ENCODE results near the gene CD79B.

CD79B gene

GRCh38 chr17:63967953-63968352 is 35.8 kb upstream of the CD79B start:
- H3K27me3 ChIP-seq (replicated peaks; ENCODE audit: control insufficient read depth, insufficient read depth, low read length, poor library complexity, severe bottlenecking) = no peaks in the 10 kb centered on the region
- DNase-seq = no peak
- no peaks in the 10 kb centered on the region for H3K9me3 ChIP-seq (ENCODE audit: control insufficient read depth, low read length)
- H3K4me3 ChIP-seq (ENCODE audit: insufficient read depth, low read depth, low read length, poor library complexity, severe bottlenecking) = no peak overlapping the region
- no peaks in the 10 kb centered on the region for H3K36me3 ChIP-seq (ENCODE audit: control insufficient read depth, insufficient read depth, low read length)
- H3K27ac ChIP-seq (ENCODE audit: insufficient read depth, low read length, poor library complexity, severe bottlenecking) = no peak overlapping the region
- H3K4me1 ChIP-seq (ENCODE audit: control insufficient read depth, insufficient read depth, low read length, poor library complexity, severe bottlenecking) = no peaks in the 10 kb centered on the region

GRCh38 chr17:63966646-63967264 is 34.6 kb upstream of the CD79B start:
- DNase-seq = no peak
- no peak overlapping the region for H3K27ac ChIP-seq (ENCODE audit: insufficient read depth, low read length, poor library complexity, severe bottlenecking)
- no peaks in the 10 kb centered on the region for H3K9me3 ChIP-seq (ENCODE audit: control insufficient read depth, low read length)
- no peak overlapping the region for H3K4me3 ChIP-seq (ENCODE audit: insufficient read depth, low read depth, low read length, poor library complexity, severe bottlenecking)
- no peaks in the 10 kb centered on the region for H3K27me3 ChIP-seq (replicated peaks; ENCODE audit: control insufficient read depth, insufficient read depth, low read length, poor library complexity, severe bottlenecking)
- H3K4me1 ChIP-seq (ENCODE audit: control insufficient read depth, insufficient read depth, low read length, poor library complexity, severe bottlenecking) = no peaks in the 10 kb centered on the region
- no peaks in the 10 kb centered on the region for H3K36me3 ChIP-seq (ENCODE audit: control insufficient read depth, insufficient read depth, low read length)

GRCh38 chr17:63963123-63963522 is 31.0 kb upstream of the CD79B start:
- Histone ChIP-seq H3K4me3 (ENCODE audit: insufficient read depth, low read depth, low read length, poor library complexity, severe bottlenecking) (no peak overlapping the region), H3K36me3 (ENCODE audit: control insufficient read depth, insufficient read depth, low read length) (no peaks in the 10 kb centered on the region), H3K27ac (ENCODE audit: insufficient read depth, low read length, poor library complexity, severe bottlenecking) (no peak overlapping the region), H3K9me3 (ENCODE audit: control insufficient read depth, low read length) (no peaks in the 10 kb centered on the region), H3K4me1 (ENCODE audit: control insufficient read depth, insufficient read depth, low read length, poor library complexity, severe bottlenecking) (peaks cover 3% of the 10 kb centered on the region), H3K27me3 (replicated peaks; ENCODE audit: control insufficient read depth, insufficient read depth, low read length, poor library complexity, severe bottlenecking) (no peaks in the 10 kb centered on the region)
- no peak for DNase-seq

GRCh38 chr17:63962298-63962744 is 30.2 kb upstream of the CD79B start:
- no peak overlapping the region for H3K4me3 ChIP-seq (ENCODE audit: insufficient read depth, low read depth, low read length, poor library complexity, severe bottlenecking)
- no peak overlapping the region for H3K27ac ChIP-seq (ENCODE audit: insufficient read depth, low read length, poor library complexity, severe bottlenecking)
- no peaks in the 10 kb centered on the region for H3K36me3 ChIP-seq (ENCODE audit: control insufficient read depth, insufficient read depth, low read length)
- DNase-seq = no peak
- H3K4me1 ChIP-seq (ENCODE audit: control insufficient read depth, insufficient read depth, low read length, poor library complexity, severe bottlenecking) = peaks cover 3% of the 10 kb centered on the region
- H3K9me3 ChIP-seq (ENCODE audit: control insufficient read depth, low read length) = no peaks in the 10 kb centered on the region
- H3K27me3 ChIP-seq (replicated peaks; ENCODE audit: control insufficient read depth, insufficient read depth, low read length, poor library complexity, severe bottlenecking) = no peaks in the 10 kb centered on the region

- peak; percentile 17 to 37 (median 36) for DNase-seq
- Histone ChIP-seq H3K4me1 (ENCODE audit: control insufficient read depth, insufficient read depth, low read length, poor library complexity, severe bottlenecking) (peaks cover 3% of the 10 kb centered on the region), H3K36me3 (ENCODE audit: control insufficient read depth, insufficient read depth, low read length) (no peaks in the 10 kb centered on the region), H3K9me3 (ENCODE audit: control insufficient read depth, low read length) (no peaks in the 10 kb centered on the region), H3K27me3 (replicated peaks; ENCODE audit: control insufficient read depth, insufficient read depth, low read length, poor library complexity, severe bottlenecking) (no peaks in the 10 kb centered on the region), H3K27ac (ENCODE audit: insufficient read depth, low read length, poor library complexity, severe bottlenecking) (no peak overlapping the region), H3K4me3 (ENCODE audit: insufficient read depth, low read depth, low read length, poor library complexity, severe bottlenecking) (no peak overlapping the region)
Measured at GRCh38 chr17:63961355-63962212, 29.5 kb upstream of the CD79B start.

GRCh38 chr17:63960430-63960829 is 28.3 kb upstream of the CD79B start:
- Histone ChIP-seq H3K27me3 (replicated peaks; ENCODE audit: control insufficient read depth, insufficient read depth, low read length, poor library complexity, severe bottlenecking) (no peaks in the 10 kb centered on the region), H3K4me3 (ENCODE audit: insufficient read depth, low read depth, low read length, poor library complexity, severe bottlenecking) (no peak overlapping the region), H3K27ac (ENCODE audit: insufficient read depth, low read length, poor library complexity, severe bottlenecking) (no peak overlapping the region), H3K36me3 (ENCODE audit: control insufficient read depth, insufficient read depth, low read length) (no peaks in the 10 kb centered on the region), H3K9me3 (ENCODE audit: control insufficient read depth, low read length) (no peaks in the 10 kb centered on the region), H3K4me1 (ENCODE audit: control insufficient read depth, insufficient read depth, low read length, poor library complexity, severe bottlenecking) (peaks cover 3% of the 10 kb centered on the region)
- no peak for DNase-seq

GRCh38 chr17:63960006-63960405 is 27.9 kb upstream of the CD79B start:
- Histone ChIP-seq H3K4me1 (ENCODE audit: control insufficient read depth, insufficient read depth, low read length, poor library complexity, severe bottlenecking) (peaks cover 3% of the 10 kb centered on the region), H3K36me3 (ENCODE audit: control insufficient read depth, insufficient read depth, low read length) (no peaks in the 10 kb centered on the region), H3K27me3 (replicated peaks; ENCODE audit: control insufficient read depth, insufficient read depth, low read length, poor library complexity, severe bottlenecking) (no peaks in the 10 kb centered on the region), H3K9me3 (ENCODE audit: control insufficient read depth, low read length) (no peaks in the 10 kb centered on the region), H3K4me3 (ENCODE audit: insufficient read depth, low read depth, low read length, poor library complexity, severe bottlenecking) (no peak overlapping the region), H3K27ac (ENCODE audit: insufficient read depth, low read length, poor library complexity, severe bottlenecking) (no peak overlapping the region)
- no peak for DNase-seq

- Histone ChIP-seq H3K4me3 (ENCODE audit: insufficient read depth, low read depth, low read length, poor library complexity, severe bottlenecking) (no peak overlapping the region), H3K4me1 (ENCODE audit: control insufficient read depth, insufficient read depth, low read length, poor library complexity, severe bottlenecking) (peaks cover 16% of the 10 kb centered on the region), H3K27me3 (replicated peaks; ENCODE audit: control insufficient read depth, insufficient read depth, low read length, poor library complexity, severe bottlenecking) (no peaks in the 10 kb centered on the region), H3K27ac (ENCODE audit: insufficient read depth, low read length, poor library complexity, severe bottlenecking) (no peak overlapping the region), H3K36me3 (ENCODE audit: control insufficient read depth, insufficient read depth, low read length) (no peaks in the 10 kb centered on the region), H3K9me3 (ENCODE audit: control insufficient read depth, low read length) (no peaks in the 10 kb centered on the region)
- DNase-seq = no peak
Measured at GRCh38 chr17:63956296-63956920, 24.3 kb upstream of the CD79B start.

- no peaks in the 10 kb centered on the region for H3K27me3 ChIP-seq (replicated peaks; ENCODE audit: control insufficient read depth, insufficient read depth, low read length, poor library complexity, severe bottlenecking)
- no peak for DNase-seq
- peaks cover 13% of the 10 kb centered on the region for H3K4me1 ChIP-seq (ENCODE audit: control insufficient read depth, insufficient read depth, low read length, poor library complexity, severe bottlenecking)
- no peak overlapping the region for H3K27ac ChIP-seq (ENCODE audit: insufficient read depth, low read length, poor library complexity, severe bottlenecking)
- H3K9me3 ChIP-seq (ENCODE audit: control insufficient read depth, low read length) = no peaks in the 10 kb centered on the region
- no peaks in the 10 kb centered on the region for H3K36me3 ChIP-seq (ENCODE audit: control insufficient read depth, insufficient read depth, low read length)
- no peak overlapping the region for H3K4me3 ChIP-seq (ENCODE audit: insufficient read depth, low read depth, low read length, poor library complexity, severe bottlenecking)
Measured at GRCh38 chr17:63955791-63956190, 23.7 kb upstream of the CD79B start.

- Histone ChIP-seq H3K4me3 (ENCODE audit: insufficient read depth, low read depth, low read length, poor library complexity, severe bottlenecking) (no peak overlapping the region), H3K36me3 (ENCODE audit: control insufficient read depth, insufficient read depth, low read length) (no peaks in the 10 kb centered on the region), H3K9me3 (ENCODE audit: control insufficient read depth, low read length) (no peaks in the 10 kb centered on the region), H3K27me3 (replicated peaks; ENCODE audit: control insufficient read depth, insufficient read depth, low read length, poor library complexity, severe bottlenecking) (no peaks in the 10 kb centered on the region), H3K27ac (ENCODE audit: insufficient read depth, low read length, poor library complexity, severe bottlenecking) (no peak overlapping the region), H3K4me1 (ENCODE audit: control insufficient read depth, insufficient read depth, low read length, poor library complexity, severe bottlenecking) (peaks cover 13% of the 10 kb centered on the region)
- no peak for DNase-seq
Measured at GRCh38 chr17:63955232-63955631, 23.1 kb upstream of the CD79B start.
